Peyer's patch (tissue), 4 donors: ENCODE data around the gene MYO18B.

Experiments
- CTCF ChIP-seq, 6 experiments: fragments of 450-650 bp in 4 of 6; fragments of 200-600 bp in 2 of 6; sonication (generic) in 1 of 6; IDR thresholded peaks; one replicate each; pipeline ENCODE4 v1.5.1; 2017 to 2019; ENCODE audit warnings: antibody characterized with exemption in 6 of 6, mild to moderate bottlenecking in 3 of 6, moderate library complexity in 1 of 6
- POLR2A ChIP-seq, 2 donors: fragments of 450-650 bp; IDR thresholded peaks; one replicate each; pipeline ENCODE4 v1.5.1; 2017; ENCODE audit warnings: antibody characterized with exemption in 2 of 2, mild to moderate bottlenecking in 2 of 2, moderate library complexity in 2 of 2

GRCh38 chr22:25972397-25972796, 230.4 kb downstream of the MYO18B start:
- TF ChIP-seq CTCF (IDR thresholded peaks at IDR 0.05): no peak
- no peak for TF ChIP-seq POLR2A (IDR thresholded peaks at IDR 0.05)
